ENCODE data around the gene ERCC6.

GRCh38 chr10:49579621-49580020 is 40.7 kb upstream of the ERCC6 start:
- TF ChIP-seq CTCF (conservative IDR thresholded peaks at IDR 0.05; ENCODE audit: low read depth, low read length) = no peak
- TF ChIP-seq EZH2 (IDR thresholded peaks at IDR 0.05; ENCODE audit: low read length, unreplicated experiment) = no peak
- no peak for TF ChIP-seq EZH2phosphoT487 (IDR thresholded peaks at IDR 0.05; ENCODE audit: borderline replicate concordance, low read length)

All from PC-3 (cell line).